Endometrium (tissue), 2 donors: ENCODE data around the gene JARID2.
"Not testable (repeated sequence)": the region's sequence is repeated elsewhere in the genome, so short reads cannot be mapped to it uniquely, and the experiment has no call there.

Experiments used
- FAIRE-seq: peaks from 2 replicates; lab custom pipeline; 2012; peaks lifted over from hg19 to GRCh38; lab: Jason Lieb, UNC
- donor health status: control.
- donor health status: control.

Gene JARID2

DNA sequence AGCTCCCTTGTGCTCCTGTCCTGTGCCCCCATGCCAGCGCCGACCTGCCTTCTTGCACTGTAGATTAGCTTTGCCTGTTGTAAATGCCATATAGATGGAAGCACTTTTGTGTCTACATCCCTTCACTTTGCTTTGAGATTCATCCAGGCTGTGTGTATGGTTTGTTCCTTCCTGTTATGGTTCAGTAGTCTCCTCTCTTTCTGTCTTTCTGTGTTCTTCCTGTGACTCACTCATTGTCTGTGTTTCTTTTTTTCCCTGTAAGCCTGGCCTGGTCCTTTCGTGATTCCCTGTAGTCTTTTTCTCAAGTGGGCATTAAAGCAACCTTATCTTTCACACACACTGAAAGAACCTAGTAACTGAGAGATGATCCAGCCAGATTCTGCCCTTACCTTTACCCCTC, 66.6 kb downstream of the JARID2 start:
- no peak for FAIRE-seq

DNA sequence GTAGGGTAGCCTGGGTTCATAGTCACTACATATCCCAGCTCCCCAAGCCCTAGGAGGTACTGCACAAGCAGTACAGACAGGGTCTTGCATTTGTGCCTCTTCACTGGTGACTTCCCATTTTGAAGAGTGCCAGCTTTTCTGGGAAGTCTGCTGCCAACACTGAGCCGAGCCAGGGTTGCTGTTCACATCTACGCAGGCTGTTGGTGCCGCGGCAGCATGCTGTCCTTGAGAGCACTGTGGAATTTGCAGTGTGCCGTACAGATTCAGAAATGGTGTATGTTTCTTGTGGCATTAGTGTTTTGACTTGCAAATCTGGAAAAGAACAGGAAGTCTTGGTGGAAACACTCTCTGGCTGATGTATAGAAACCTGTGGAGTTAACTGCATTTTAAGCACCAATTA, 67.5 kb downstream of the JARID2 start:
- FAIRE-seq, result no peak

GRCh38 chr6:15316754-15317153, 70.9 kb downstream of the JARID2 start:
- no peak for FAIRE-seq

DNA sequence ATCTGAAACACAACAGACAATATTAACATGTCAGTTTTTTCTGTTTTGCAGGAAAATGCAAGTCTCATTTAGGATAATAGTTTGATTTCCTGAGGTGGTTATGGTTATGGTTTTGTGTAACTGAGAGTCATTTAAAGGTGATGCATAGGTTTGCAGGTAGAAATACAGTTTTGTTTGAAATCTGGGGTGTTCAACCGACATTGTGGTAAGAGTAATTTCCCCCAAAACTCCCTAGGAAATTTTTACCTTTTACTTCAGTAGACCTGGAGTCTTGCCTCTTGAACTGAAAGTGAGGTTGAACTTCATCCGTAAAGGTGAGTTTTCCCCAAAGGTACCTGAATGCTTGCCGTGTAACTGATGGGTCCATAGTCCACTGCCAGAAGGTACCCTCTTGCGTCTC, 71.4 kb downstream of the JARID2 start:
- no peak for FAIRE-seq

GRCh38 chr6:15317934-15318902, 72.3 kb downstream of the JARID2 start:
- FAIRE-seq, result peak; percentile 31

- FAIRE-seq, result no peak
These were observed 73.8 kb downstream of the JARID2 start for GRCh38 chr6:15319677-15320076.

GRCh38 chr6:15320693-15321092, 74.8 kb downstream of the JARID2 start:
- FAIRE-seq, result no peak

DNA sequence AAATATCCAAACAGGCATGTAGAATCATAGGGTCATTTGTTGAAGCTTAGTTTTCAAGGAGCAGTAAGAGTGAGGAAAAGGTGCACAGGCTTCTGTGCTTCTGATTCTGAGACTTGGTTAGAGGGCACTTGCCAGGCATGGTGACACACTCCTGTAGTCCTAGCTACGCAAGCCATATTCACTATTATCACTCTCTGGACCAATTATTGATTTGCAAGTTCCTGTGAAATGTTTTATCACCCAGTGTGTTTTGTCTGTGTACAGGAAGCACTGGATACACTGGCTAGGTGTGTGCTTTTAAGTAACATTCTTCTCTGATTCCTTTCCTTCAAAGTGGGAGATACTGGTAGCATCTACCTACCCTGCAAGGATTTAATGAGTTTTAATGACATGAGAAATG, 76.3 kb downstream of the JARID2 start:
- FAIRE-seq, result no peak

GRCh38 chr6:15322781-15323536, 77.1 kb downstream of the JARID2 start:
- FAIRE-seq, result no peak

DNA sequence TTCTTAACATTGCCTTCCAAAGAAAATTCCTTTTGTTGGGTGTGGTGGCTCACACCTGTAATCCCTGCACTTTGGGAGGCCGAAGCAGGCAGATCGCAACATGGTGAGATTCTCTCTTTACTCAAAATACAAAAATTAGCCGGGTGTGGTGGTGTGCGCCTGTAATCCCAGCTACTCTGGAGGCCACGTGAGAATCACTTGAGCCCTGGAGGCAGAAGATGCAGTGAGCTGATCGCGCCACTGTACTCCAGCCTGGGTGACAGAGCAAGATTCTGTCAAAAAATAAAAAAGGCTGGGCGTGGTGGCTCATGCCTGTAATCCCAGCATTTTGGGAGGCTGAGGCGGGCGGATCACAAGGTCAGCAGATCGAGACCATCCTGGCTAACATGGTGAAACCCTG, 77.7 kb downstream of the JARID2 start:
- FAIRE-seq, result not testable (repeated sequence)

DNA sequence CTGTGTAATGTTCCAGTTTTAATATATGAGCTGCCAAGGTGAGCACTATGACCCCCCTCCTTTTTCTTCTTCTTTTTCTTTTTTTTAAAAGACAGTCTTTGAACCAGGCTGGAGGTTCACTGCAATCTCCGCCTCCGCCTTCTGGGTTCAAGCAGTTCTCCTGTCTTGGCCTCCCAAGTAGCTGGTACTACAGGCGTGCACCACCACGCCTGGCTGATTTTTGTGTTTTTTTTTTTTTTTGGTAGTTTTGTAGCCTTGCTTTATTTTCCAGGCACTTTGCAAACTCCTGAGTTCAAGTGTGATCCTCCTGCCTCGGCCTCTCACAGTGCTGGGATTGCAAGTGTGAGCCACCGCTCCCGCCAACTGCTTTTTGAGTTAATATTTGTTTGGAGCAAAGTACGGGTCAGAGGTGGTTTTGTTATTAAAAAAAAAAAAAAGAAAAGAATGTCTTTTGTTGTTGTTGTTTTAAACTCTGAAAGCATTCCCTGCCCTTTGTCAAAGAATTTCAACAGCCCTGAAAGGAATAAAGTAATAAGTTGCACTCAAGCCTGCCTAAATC, 78.6 kb downstream of the JARID2 start:
- no peak for FAIRE-seq

DNA sequence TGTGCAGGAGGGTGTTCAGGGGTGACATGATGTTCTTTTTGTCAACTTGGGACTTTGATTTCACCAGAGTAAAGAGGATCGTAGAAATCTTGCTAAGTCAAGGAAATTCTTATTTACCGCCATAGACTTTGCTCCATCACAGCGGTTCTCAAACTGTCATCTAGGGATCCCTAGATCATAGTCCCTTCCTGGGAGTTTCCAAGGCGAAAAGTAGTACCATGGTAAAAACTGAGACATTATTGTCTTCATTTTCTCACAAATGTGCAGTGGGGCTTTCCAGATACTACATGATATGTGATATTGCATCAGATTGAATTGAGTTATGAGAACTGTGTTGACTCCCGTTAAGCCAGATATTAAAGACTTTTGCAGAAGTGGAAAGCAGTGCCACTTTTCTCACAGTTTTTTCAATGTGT, 79.7 kb downstream of the JARID2 start:
- FAIRE-seq, result no peak

DNA sequence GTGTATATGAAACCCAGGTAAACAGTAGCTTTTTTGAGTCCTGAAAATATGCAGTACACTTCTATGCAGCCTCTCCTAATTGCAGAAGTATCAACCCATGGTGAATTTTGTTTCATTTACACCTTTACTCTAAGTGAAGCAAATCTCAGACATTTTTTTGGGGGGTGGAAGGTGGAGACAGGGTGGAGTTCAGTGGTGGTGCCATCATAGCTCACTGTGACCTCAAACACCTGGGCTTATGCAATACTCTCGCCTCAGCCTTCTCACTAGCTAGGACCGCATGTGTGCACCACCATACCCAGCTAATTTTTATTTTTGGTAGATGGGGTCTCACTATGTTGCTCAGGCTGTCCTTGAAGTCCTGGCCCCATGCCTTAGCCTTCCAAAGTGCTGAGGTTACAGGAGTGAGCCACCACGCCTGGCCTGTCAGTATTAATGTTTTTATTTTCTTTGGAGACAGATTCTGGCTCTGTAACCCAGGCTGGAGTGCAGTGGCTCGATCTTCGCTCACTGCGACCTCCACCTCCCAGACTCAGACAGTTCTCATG, 80.3 kb downstream of the JARID2 start:
- no peak for FAIRE-seq

DNA sequence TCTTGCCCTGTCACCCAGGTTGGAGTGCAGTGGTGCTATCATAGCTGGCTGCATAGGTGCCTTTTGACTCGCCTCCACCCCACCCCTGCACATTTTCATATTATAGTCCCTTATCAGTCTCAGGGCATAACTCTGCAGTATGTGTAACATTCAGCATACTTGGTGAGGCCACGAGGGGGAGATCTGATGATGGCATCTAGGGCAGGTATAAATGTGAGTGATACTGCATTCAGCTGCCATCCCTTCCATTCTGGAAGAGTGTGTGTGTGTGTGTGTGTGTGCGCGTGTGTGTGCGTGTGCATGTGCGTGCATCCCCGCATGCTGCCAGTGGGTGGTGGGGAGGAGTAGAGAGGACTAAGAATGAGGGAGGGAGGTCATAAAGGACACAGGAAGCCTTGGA, 81.4 kb downstream of the JARID2 start:
- no peak for FAIRE-seq

DNA sequence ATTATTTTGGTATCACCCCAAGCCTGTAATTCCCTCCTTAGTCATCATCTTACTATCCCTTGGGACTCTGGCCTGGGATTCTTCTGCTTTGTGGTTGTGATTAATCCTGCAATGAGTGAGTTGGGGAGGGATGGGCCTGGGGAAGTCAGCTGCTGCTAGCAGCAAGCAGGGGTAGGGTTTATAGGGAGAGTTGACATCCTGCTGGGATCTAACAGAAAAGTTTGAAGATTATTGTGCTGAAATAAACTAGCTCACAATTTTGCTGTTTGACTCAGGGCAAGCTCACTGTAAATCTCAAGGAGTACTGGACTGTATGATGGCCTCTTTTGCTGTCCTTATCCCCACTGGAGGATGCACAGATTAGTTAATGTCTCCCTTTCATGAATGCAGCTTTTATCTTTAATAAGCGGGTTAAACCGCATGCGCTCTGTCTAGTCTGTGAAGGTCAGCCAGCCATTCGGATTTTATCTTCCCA, 83.4 kb downstream of the JARID2 start:
- FAIRE-seq, result peak; percentile 37

- peak; percentile 74 for FAIRE-seq
These were observed 84.5 kb downstream of the JARID2 start for GRCh38 chr6:15330174-15330944.

DNA sequence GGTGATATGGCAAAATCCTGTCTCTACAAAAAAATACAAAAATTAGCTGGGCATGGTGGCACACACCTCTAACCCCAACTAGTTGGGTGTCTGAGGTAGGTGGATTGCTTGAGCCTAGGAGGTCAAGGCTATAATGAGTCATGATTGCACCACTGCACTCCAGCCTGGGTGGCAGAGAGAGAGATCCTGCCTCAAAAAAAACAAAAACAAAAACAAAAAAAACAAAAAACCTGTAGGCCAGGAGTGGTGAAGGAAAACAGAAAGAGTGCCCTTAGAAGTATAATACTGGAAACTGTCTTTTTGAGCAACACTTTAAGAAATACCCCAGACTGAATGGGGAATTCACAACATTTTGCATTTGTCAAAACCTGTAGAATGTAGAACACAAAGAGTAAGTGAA, 85.3 kb downstream of the JARID2 start:
- FAIRE-seq, result no peak

GRCh38 chr6:15331629-15332251, 85.9 kb downstream of the JARID2 start:
- FAIRE-seq, result no peak

- FAIRE-seq, result no peak
These were observed 86.6 kb downstream of the JARID2 start for GRCh38 chr6:15332446-15332845.

- FAIRE-seq, result no peak
These were observed 89.5 kb downstream of the JARID2 start for GRCh38 chr6:15335385-15335784.

DNA sequence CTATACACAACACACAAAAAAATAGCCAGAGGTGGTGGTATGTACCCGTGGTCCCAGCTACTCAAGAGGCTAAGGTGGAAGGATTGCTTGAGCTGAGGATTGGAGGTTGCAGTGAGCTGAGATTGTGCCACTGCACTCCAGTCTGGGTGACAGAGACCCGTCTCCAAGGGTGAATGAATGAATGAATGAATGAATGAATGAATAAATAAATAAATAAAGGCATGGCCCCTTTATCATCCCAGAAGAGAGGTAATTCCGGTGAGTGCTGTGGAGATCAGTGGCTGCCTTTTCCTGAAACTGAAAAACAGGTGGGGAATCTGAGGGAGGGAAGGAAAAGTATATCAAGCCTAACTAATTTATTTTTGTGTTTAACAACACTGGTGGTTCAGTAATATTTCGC, 90.0 kb downstream of the JARID2 start:
- FAIRE-seq, result no peak
